Activated CD4-positive, alpha-beta T cell treated with anti-CD3 and anti-CD28 coated beads, Interleukin-10, Interleukin-2, amounts not matched to agents 100 ng/mL and 50 ng/mL, durations not matched to agents 16 hours and 8 hours (primary cell): ENCODE data around the gene WDFY2.

ENCODE experiments used
- DNase-seq: peaks from one replicate; pipeline ENCODE4 v3.0.0-alpha.2; 2020

WDFY2 gene

GRCh38 chr13:51804295-51805172, 220.3 kb downstream of the WDFY2 start:
- peak; percentile 49 for DNase-seq

- no peak for DNase-seq
These were observed 221.1 kb downstream of the WDFY2 start for GRCh38 chr13:51805313-51805712.

- DNase-seq = no peak
These were observed 221.7 kb downstream of the WDFY2 start for GRCh38 chr13:51805925-51806324.

- no peak for DNase-seq
These were observed 222.3 kb downstream of the WDFY2 start for GRCh38 chr13:51806566-51806965.

GRCh38 chr13:51807041-51807440, 222.8 kb downstream of the WDFY2 start:
- no peak for DNase-seq

- no peak for DNase-seq
These were observed 224.5 kb downstream of the WDFY2 start for GRCh38 chr13:51808811-51809210.

- DNase-seq = no peak
These were observed 226.8 kb downstream of the WDFY2 start for GRCh38 chr13:51811046-51811445.

- no peak for DNase-seq
These were observed 227.7 kb downstream of the WDFY2 start for GRCh38 chr13:51811920-51812451.

- DNase-seq = no peak
These were observed 229.8 kb downstream of the WDFY2 start for GRCh38 chr13:51814071-51814470.

GRCh38 chr13:51814825-51815650, 230.8 kb downstream of the WDFY2 start:
- peak; percentile 81 for DNase-seq

- no peak for DNase-seq
These were observed 231.6 kb downstream of the WDFY2 start for GRCh38 chr13:51815848-51816247.

- no peak for DNase-seq
These were observed 232.5 kb downstream of the WDFY2 start for GRCh38 chr13:51816604-51817249.
